Gastroesophageal sphincter (tissue), 4 donors: ENCODE results near the gene TF. TPM values are rescaled to one million over a fixed set of nuclear protein-coding genes. Genes with fewer than 3 reads are reported as not detected.

Experiments
- ATAC-seq: fragments of 150-250 bp; one replicate; pipeline ENCODE4 v1.9.1; 2016; ENCODE audit warnings: mild to moderate bottlenecking, moderate library complexity
- H3K27ac ChIP-seq, 4 donors: fragments of 200-600 bp; sonication (generic) in 3 of 4; 1 replicate in 3 of 4; 2 replicates in 1 of 4; pipeline ENCODE4 v1.5.1; 2016 to 2019
- H3K27me3 ChIP-seq: fragments of 200-600 bp; sonication (generic); one replicate; pipeline ENCODE4 v1.5.1; 2019
- H3K36me3 ChIP-seq, 2 donors: fragments of 200-600 bp; sonication (generic); one replicate each; pipeline ENCODE4 v1.5.1; 2019; ENCODE audit warnings: control low read depth in 1 of 2
- H3K4me1 ChIP-seq, 3 donors: fragments of 200-600 bp; sonication (generic); 1 replicate in 2 of 3; 2 replicates in 1 of 3; pipeline ENCODE4 v1.5.1; 2016 to 2019; ENCODE audit warnings: control low read depth in 2 of 3
- H3K4me3 ChIP-seq, 2 donors: fragments of 200-600 bp; sonication (generic); one replicate each; pipeline ENCODE4 v1.5.1; 2019; ENCODE audit warnings: mild to moderate bottlenecking in 1 of 2, moderate library complexity in 1 of 2
- H3K9me3 ChIP-seq, 3 donors: fragments of 200-600 bp; sonication (generic); one replicate each; pipeline ENCODE4 v1.5.1; 2017 to 2019; ENCODE audit warnings: control low read depth in 2 of 3
- EP300 ChIP-seq: sonication (generic); formaldehyde crosslinking; IDR thresholded peaks from one replicate; pipeline ENCODE4 v1.6.1; 2017; ENCODE audit warnings: antibody characterized with exemption, mild to moderate bottlenecking
- POLR2A ChIP-seq, 2 donors: fragments of 450-650 bp; IDR thresholded peaks; one replicate each; pipeline ENCODE4 v1.6.1; 2017; ENCODE audit warnings: antibody characterized with exemption in 2 of 2, mild to moderate bottlenecking in 2 of 2, moderate library complexity in 1 of 2
- POLR2AphosphoS5 ChIP-seq: sonication (generic); formaldehyde crosslinking; IDR thresholded peaks from one replicate; pipeline ENCODE4 v1.6.1; 2017; ENCODE audit warnings: antibody characterized with exemption
- WGBS, 2 donors: methylation state at CpG; one replicate each; pipeline ENCODE4 v1.1.5; 2018; ENCODE audit warnings: low coverage in 1 of 2; 5-methylcytosine and 5-hydroxymethylcytosine counted together
- total RNA-seq, 4 donors: library from RNA; depleted of rRNA; stranded (reverse); fragments of >200 nt; gene quantifications; one replicate each; pipeline ENCODE4 v1.1.0, GENCODE V29; 2016
- TF ChIP-seq, protein P1 (sequence below), 4 experiments: fragments of 200-600 bp in 2 of 4; fragments of 450-650 bp in 2 of 4; sonication (generic) in 1 of 4; IDR thresholded peaks; one replicate each; pipeline ENCODE4 v1.5.1; 2017 to 2019; ENCODE audit warnings: antibody characterized with exemption in 4 of 4, mild to moderate bottlenecking in 2 of 4, moderate library complexity in 2 of 4

TF gene
- total RNA-seq, 4 donors from 2014 or later = 0.78 to 12.5 (median 1.2) TPM

GRCh38 chr3:133805702-133806475 lies 59.7 kb downstream of the TF start, which contains the start of gene SRPRB:
Gene SRPRB, plus strand, starts transcription at chr3:133805815. Its CDS starts 34 bp downstream, at chr3:133805849.
- Histone ChIP-seq H3K36me3 (peaks cover 0 to 33% of the 10 kb centered on the region in 2 donors), H3K27me3 (no peaks in the 10 kb centered on the region), H3K4me1 (peaks cover 0 to 29% (median 0%) of the 10 kb centered on the region in 3 donors), H3K27ac (peak within 1 kb of the TSS; percentile 14 to 82 (median 80)), H3K4me3 (peak within 1 kb of the TSS; percentile 80 to 82), H3K9me3 (no peaks in the 10 kb centered on the region)
- TF ChIP-seq POLR2AphosphoS5 = peak; percentile 79
- TF ChIP-seq POLR2A (IDR thresholded peaks at IDR 0.05) = peak; percentile 42 to 55
- no peak for TF ChIP-seq EP300
- TF ChIP-seq, protein P1, sequence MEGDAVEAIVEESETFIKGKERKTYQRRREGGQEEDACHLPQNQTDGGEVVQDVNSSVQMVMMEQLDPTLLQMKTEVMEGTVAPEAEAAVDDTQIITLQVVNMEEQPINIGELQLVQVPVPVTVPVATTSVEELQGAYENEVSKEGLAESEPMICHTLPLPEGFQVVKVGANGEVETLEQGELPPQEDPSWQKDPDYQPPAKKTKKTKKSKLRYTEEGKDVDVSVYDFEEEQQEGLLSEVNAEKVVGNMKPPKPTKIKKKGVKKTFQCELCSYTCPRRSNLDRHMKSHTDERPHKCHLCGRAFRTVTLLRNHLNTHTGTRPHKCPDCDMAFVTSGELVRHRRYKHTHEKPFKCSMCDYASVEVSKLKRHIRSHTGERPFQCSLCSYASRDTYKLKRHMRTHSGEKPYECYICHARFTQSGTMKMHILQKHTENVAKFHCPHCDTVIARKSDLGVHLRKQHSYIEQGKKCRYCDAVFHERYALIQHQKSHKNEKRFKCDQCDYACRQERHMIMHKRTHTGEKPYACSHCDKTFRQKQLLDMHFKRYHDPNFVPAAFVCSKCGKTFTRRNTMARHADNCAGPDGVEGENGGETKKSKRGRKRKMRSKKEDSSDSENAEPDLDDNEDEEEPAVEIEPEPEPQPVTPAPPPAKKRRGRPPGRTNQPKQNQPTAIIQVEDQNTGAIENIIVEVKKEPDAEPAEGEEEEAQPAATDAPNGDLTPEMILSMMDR (IDR thresholded peaks at IDR 0.05) = peak in 2 of 4 experiments; percentile 5 to 33
- ATAC-seq = peak; percentile 99
- WGBS, 2 donors = no CpG with 5 or more reads among the region's 53 CpGs

- peaks cover 0 to 7% (median 0%) of the 10 kb centered on the region in 3 donors for H3K4me1 ChIP-seq
- no peak overlapping the region for H3K4me3 ChIP-seq
- no peaks in the 10 kb centered on the region for H3K27me3 ChIP-seq
- ATAC-seq = no peak
- WGBS, 2 donors = 93% methylated on average over 1 of the region's 1 CpG; no CpG with 5 or more reads in 1 of the 2 donors
- peaks cover 0 to 94% of the 10 kb centered on the region in 2 donors for H3K36me3 ChIP-seq
- no peak overlapping the region for H3K27ac ChIP-seq
- H3K9me3 ChIP-seq = no peaks in the 10 kb centered on the region
- TF ChIP-seq POLR2AphosphoS5 (no peak), POLR2A (IDR thresholded peaks at IDR 0.05) (no peak), EP300 (no peak)
Observed at GRCh38 chr3:133812872-133813271, 66.7 kb downstream of the TF start.

DNA sequence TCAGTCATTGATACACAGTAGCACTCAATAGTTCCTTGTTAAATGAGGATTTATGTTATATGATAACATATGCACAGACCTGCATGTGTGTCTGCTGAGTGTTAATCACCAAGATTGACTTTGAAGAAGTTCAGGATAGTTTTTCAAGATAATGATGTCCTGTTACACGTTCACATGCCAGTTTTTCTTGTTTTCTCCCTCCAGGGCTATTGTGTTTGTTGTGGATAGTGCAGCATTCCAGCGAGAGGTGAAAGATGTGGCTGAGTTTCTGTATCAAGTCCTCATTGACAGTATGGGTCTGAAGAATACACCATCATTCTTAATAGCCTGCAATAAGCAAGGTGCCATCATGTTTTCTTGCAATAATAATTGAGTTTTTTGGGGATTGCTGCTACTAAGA lies 69.2 kb downstream of the TF start:
- Histone ChIP-seq H3K4me1 (no peaks in the 10 kb centered on the region), H3K27ac (no peak overlapping the region), H3K36me3 (peaks cover 0 to 85% of the 10 kb centered on the region in 2 donors), H3K27me3 (no peaks in the 10 kb centered on the region), H3K9me3 (no peaks in the 10 kb centered on the region), H3K4me3 (no peak overlapping the region)
- TF ChIP-seq, protein P1 (IDR thresholded peaks at IDR 0.05) = no peak
- TF ChIP-seq EP300 (no peak), POLR2A (IDR thresholded peaks at IDR 0.05) (no peak), POLR2AphosphoS5 (no peak)
- no peak for ATAC-seq
- 85 to 93% methylated on average over 2 of the region's 2 CpGs for WGBS, 2 donors

DNA sequence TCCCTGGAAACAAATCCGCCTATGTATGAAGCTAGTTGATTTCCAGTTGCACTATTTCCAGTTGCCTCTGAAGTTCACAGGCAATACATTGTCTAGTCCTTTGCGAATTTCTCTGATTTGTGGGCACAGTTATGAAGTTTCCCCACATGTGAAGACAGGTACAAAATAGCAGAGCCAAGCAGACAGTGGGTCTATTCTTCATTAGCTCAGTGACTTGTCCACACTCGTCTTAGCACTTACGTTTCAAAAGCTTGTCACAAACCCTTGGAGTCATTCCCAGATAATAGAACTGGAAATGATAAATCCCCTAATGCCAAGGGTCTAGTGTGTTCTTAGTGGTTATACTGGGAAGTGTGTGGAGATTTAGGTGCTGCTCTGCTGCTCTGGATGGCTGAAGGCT lies 73.9 kb downstream of the TF start:
- TF ChIP-seq, protein P1 (IDR thresholded peaks at IDR 0.05) = no peak
- no peak for TF ChIP-seq POLR2A (IDR thresholded peaks at IDR 0.05)
- no peak for TF ChIP-seq EP300
- TF ChIP-seq POLR2AphosphoS5 = no peak
- no peaks in the 10 kb centered on the region for H3K4me1 ChIP-seq
- H3K4me3 ChIP-seq = no peak overlapping the region
- H3K27me3 ChIP-seq = no peaks in the 10 kb centered on the region
- no peak overlapping the region for H3K27ac ChIP-seq
- H3K9me3 ChIP-seq = no peaks in the 10 kb centered on the region
- H3K36me3 ChIP-seq = peaks cover 0 to 90% of the 10 kb centered on the region in 2 donors
- 75 to 79% methylated on average over 3 to 4 of the region's 4 CpGs for WGBS, 2 donors
- ATAC-seq = no peak

DNA sequence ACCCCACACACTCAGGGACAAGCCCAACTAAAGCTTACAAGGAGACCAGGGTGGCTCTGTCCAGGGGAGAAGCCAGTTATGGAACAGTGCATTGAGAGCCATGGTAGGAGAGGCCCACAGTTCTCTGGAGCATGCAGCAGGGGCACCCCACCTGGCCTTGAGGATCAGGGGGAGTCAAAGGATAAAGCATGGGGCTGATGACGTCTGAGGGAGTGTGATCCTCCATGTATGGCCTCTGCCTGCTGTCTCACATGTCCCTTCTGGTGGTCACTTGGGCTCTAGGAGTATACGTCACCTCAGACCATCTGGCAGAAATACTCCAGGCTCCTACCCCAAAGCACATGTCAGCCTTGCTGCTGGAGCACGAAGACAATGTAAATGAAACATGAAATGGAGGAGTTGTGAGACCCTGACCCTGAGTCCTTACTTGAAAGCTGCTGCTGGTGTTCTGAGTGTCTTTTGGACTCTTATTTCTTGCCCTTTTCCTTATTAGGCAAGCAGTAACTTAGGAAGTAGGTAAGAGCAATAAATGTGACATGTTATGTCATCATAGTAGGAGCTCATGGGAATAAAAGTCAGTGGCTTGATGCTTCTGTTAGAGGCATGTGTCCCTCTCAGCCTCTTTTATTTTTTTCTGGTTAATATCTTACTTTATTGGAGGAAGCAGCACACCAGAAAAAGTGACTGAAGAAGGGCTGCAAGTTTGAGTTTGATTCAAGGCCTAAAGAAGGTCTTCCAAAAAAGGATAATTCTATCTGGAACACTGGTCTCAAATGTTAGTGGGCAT lies 74.9 kb downstream of the TF start:
- WGBS, 2 donors = 50 to 83% methylated on average over 1 to 3 of the region's 3 CpGs
- Histone ChIP-seq H3K4me1 (no peaks in the 10 kb centered on the region), H3K27ac (no peak overlapping the region), H3K9me3 (no peaks in the 10 kb centered on the region), H3K27me3 (no peaks in the 10 kb centered on the region), H3K36me3 (peaks cover 0 to 90% of the 10 kb centered on the region in 2 donors), H3K4me3 (no peak overlapping the region)
- no peak for ATAC-seq
- TF ChIP-seq EP300 (no peak), POLR2AphosphoS5 (no peak), POLR2A (IDR thresholded peaks at IDR 0.05) (no peak)
- TF ChIP-seq, protein P1 (IDR thresholded peaks at IDR 0.05) = no peak
